A549 (cell line): ENCODE results near the gene ULBP3. TPM values are rescaled to one million over a fixed set of nuclear protein-coding genes. Genes with fewer than 3 reads are reported as not detected.

Experiments used
- ATAC-seq, 2 experiments: fragments of 200-7000 bp in 1 of 2; fragments of >200 bp in 1 of 2; cut with Nextera tagmentation in 1 of 2; cut with Tn5 transposase in 1 of 2; 3 replicates each; pipeline versions ENCODE4 v1.8.0 to v1.9.1; 2018 to 2020; ENCODE audit warnings: mild to moderate bottlenecking in 1 of 2, moderate library complexity in 1 of 2
- CTCF ChIA-PET: fragments of 300-600 bp; sonication (Branson Sonifier 250); formaldehyde crosslinking; extraction: SDS; loops from one replicate; lab custom pipeline; 2021; ENCODE audit warnings: antibody characterized with exemption, inconsistent platforms; lab: Yijun Ruan, JAX
- POLR2A ChIA-PET: fragments of 350-600 bp; formaldehyde crosslinking; extraction: SDS; loops from one replicate; lab custom pipeline; 2021; ENCODE audit warnings: antibody characterized with exemption, inconsistent platforms; lab: Yijun Ruan, JAX
- DNase-seq, 2 experiments: peaks; one replicate each; pipeline versions ENCODE4 v3.0.0 to v3.0.0-alpha.2; 2011 to 2016; ENCODE audit warnings: low read depth in 1 of 2, low spot score in 1 of 2
- FAIRE-seq: peaks from 2 replicates; lab custom pipeline; 2011; peaks lifted over from hg19 to GRCh38; lab: Jason Lieb, UNC
- H3K27ac ChIP-seq, 2 experiments: fragments of >200 bp; sonication (Bioruptor Twin); formaldehyde crosslinking; 3 replicates each; pipeline ENCODE4 v1.5.1; 2016 to 2017
- H3K4me1 ChIP-seq: fragments of >200 bp; sonication (Bioruptor Twin); formaldehyde crosslinking; 3 replicates; pipeline ENCODE4 v1.6.1; 2016
- H3K4me2 ChIP-seq: fragments of >200 bp; sonication (Bioruptor Twin); formaldehyde crosslinking; 3 replicates; pipeline ENCODE4 v1.6.1; 2016
- H3K4me3 ChIP-seq: fragments of >200 bp; sonication (Bioruptor Twin); formaldehyde crosslinking; 3 replicates; pipeline ENCODE4 v1.5.1; 2016
- H3K9me3 ChIP-seq: fragments of >200 bp; sonication (Bioruptor Twin); formaldehyde crosslinking; 3 replicates; pipeline ENCODE4 v1.6.1; 2016
- CBX2 ChIP-seq: fragments of 200-600 bp; sonication (generic); IDR thresholded peaks from 2 replicates; pipeline ENCODE4 v1.6.1; 2016; ENCODE audit warnings: low read depth, mild to moderate bottlenecking, borderline replicate concordance
- CBX8 ChIP-seq: fragments of 200-600 bp; sonication (generic); IDR thresholded peaks from 2 replicates; pipeline ENCODE4 v1.6.1; 2016
- CHD4 ChIP-seq: fragments of 200-600 bp; sonication (generic); IDR thresholded peaks from 2 replicates; pipeline ENCODE4 v1.6.1; 2016; ENCODE audit warnings: antibody characterized with exemption, mild to moderate bottlenecking, borderline replicate concordance
- EHMT2 ChIP-seq: fragments of 200-600 bp; sonication (generic); IDR thresholded peaks from 2 replicates; pipeline ENCODE4 v1.6.1; 2016; ENCODE audit warnings: antibody characterized with exemption, low read depth, mild to moderate bottlenecking, moderate library complexity
- EP300 ChIP-seq, 2 experiments: fragments of >200 bp; sonication (Bioruptor Twin); formaldehyde crosslinking; IDR thresholded peaks; 2 replicates in 1 of 2; 3 replicates in 1 of 2; pipeline ENCODE4 v1.6.1; 2016 to 2017
- FOSL2 ChIP-seq, 2 experiments: fragments of 450-650 bp in 1 of 2; fragments of >200 bp in 1 of 2; sonication (Bioruptor Twin) in 1 of 2; formaldehyde crosslinking; IDR thresholded peaks; 2 replicates each; pipeline versions ENCODE4 v1.5.0 to v1.6.1; 2016 to 2020; ENCODE audit warnings: mild to moderate bottlenecking in 1 of 2, moderate library complexity in 1 of 2
- FOXS1 ChIP-seq: fragments of 250-450 bp; sonication (Bioruptor Pico); IDR thresholded peaks from 2 replicates; pipeline ENCODE4 v1.5.0; 2020; ENCODE audit warnings: mild to moderate bottlenecking, moderate library complexity
- HDAC2 ChIP-seq: fragments of 200-600 bp; sonication (generic); IDR thresholded peaks from 2 replicates; pipeline ENCODE4 v1.6.1; 2016
- HEYL ChIP-seq: fragments of 250-450 bp; sonication (Bioruptor Pico); IDR thresholded peaks from 2 replicates; pipeline ENCODE4 v1.8.0; 2021; ENCODE audit warnings: mild to moderate bottlenecking, moderate library complexity
- JUN ChIP-seq, 2 experiments: fragments of >200 bp; sonication (Bioruptor Twin); formaldehyde crosslinking; IDR thresholded peaks; 2 replicates in 1 of 2; 3 replicates in 1 of 2; pipeline ENCODE4 v1.6.1; 2016 to 2017
- MAFK ChIP-seq: fragments of 450-650 bp; IDR thresholded peaks from 2 replicates; pipeline ENCODE4 v1.6.1; 2014; ENCODE audit not compliant: partially characterized antibody
- MAZ ChIP-seq: fragments of 150-350 bp; IDR thresholded peaks from 2 replicates; pipeline ENCODE4 v1.6.1; 2014; ENCODE audit warnings: antibody characterized with exemption, low read depth, low read length, borderline replicate concordance
- NFE2L2 ChIP-seq: fragments of 150-350 bp; conservative IDR thresholded peaks from 2 replicates; pipeline ENCODE4 v1.6.1; 2014; ENCODE audit warnings: low read length
- NPAS2 ChIP-seq: fragments of 250-450 bp; sonication (Bioruptor Pico); IDR thresholded peaks from 2 replicates; pipeline ENCODE4 v1.8.0; 2022; ENCODE audit warnings: mild to moderate bottlenecking, moderate library complexity, borderline replicate concordance
- NR3C1 ChIP-seq: fragments of >200 bp; sonication (Bioruptor Twin); formaldehyde crosslinking; IDR thresholded peaks from 3 replicates; pipeline ENCODE4 v1.6.1; 2017
- PHF8 ChIP-seq: fragments of 200-600 bp; sonication (generic); IDR thresholded peaks from 2 replicates; pipeline ENCODE4 v1.6.1; 2016; ENCODE audit warnings: low read depth, mild to moderate bottlenecking, antibody characterized with exemption, moderate library complexity, borderline replicate concordance
- POLR2A ChIP-seq: IDR thresholded peaks from 2 replicates; pipeline ENCODE4 v1.6.1; 2012; ENCODE audit warnings: mild to moderate bottlenecking, low read length
- RAD21 ChIP-seq, 2 experiments: fragments of >200 bp in 1 of 2; sonication (Bioruptor Twin) in 1 of 2; formaldehyde crosslinking in 1 of 2; IDR thresholded peaks in 1 of 2; conservative IDR thresholded peaks in 1 of 2; 2 replicates in 1 of 2; 3 replicates in 1 of 2; pipeline ENCODE4 v1.6.1; 2012 to 2018; ENCODE audit warnings: inconsistent platforms in 1 of 2
- RARB ChIP-seq: fragments of 250-450 bp; sonication (Bioruptor Pico); IDR thresholded peaks from 2 replicates; pipeline ENCODE4 v1.8.0; 2021; ENCODE audit warnings: mild to moderate bottlenecking, moderate library complexity
- RFX5 ChIP-seq: fragments of 450-650 bp; IDR thresholded peaks from 2 replicates; pipeline ENCODE4 v1.7.1; 2014; ENCODE audit warnings: antibody characterized with exemption, mild to moderate bottlenecking, moderate library complexity
- RNF2 ChIP-seq: fragments of 200-600 bp; sonication (generic); IDR thresholded peaks from 2 replicates; pipeline ENCODE4 v1.6.1; 2016; ENCODE audit warnings: low read depth, mild to moderate bottlenecking, antibody characterized with exemption, moderate library complexity, borderline replicate concordance
- SREBF2 ChIP-seq: fragments of 450-650 bp; IDR thresholded peaks from 2 replicates; pipeline ENCODE4 v1.6.1; 2014; ENCODE audit warnings: mild to moderate bottlenecking, moderate library complexity
- ZFP36 ChIP-seq: fragments of 450-650 bp; IDR thresholded peaks from 2 replicates; pipeline ENCODE4 v1.6.1; 2014; ENCODE audit warnings: borderline replicate concordance; ENCODE audit not compliant: partially characterized antibody
- ZNF302 ChIP-seq: fragments of 250-450 bp; sonication (Bioruptor Pico); IDR thresholded peaks from 2 replicates; pipeline ENCODE4 v1.9.0; 2021; ENCODE audit warnings: inconsistent platforms, mild to moderate bottlenecking, moderate library complexity
- ZSCAN20 ChIP-seq: fragments of 250-450 bp; sonication (Bioruptor Pico); IDR thresholded peaks from 2 replicates; pipeline ENCODE4 v1.8.0; 2022; ENCODE audit warnings: mild to moderate bottlenecking, moderate library complexity
- WGBS: methylation state at CpG from one replicate; pipeline ENCODE4 v1.1.6; 2017; ENCODE audit errors: missing lambda C conversion rate; 5-methylcytosine and 5-hydroxymethylcytosine counted together
- polyA plus RNA-seq, 4 experiments: library from polyadenylated mRNA; depleted of rRNA in 3 of 4; stranded (reverse); fragments of >200 nt; fragmentation: RNase III in 1 of 4; extraction: RNeasy Plus Mini Kit Qiagen cat#74134 plus additional on column Dnase treatment in 1 of 4; gene quantifications; 2 replicates in 3 of 4; 3 replicates in 1 of 4; pipeline ENCODE4 v1.2.3, GENCODE V29; 2011 to 2017
- TF ChIP-seq, protein P1 (sequence below): fragments of >200 bp; sonication (Bioruptor Twin); formaldehyde crosslinking; IDR thresholded peaks from 3 replicates; pipeline ENCODE4 v1.6.1; 2016
- TF ChIP-seq, protein P2 (sequence below): IDR thresholded peaks from 2 replicates; pipeline ENCODE4 v1.6.1; 2012
- TF ChIP-seq, protein P3 (sequence below): fragments of 450-650 bp; IDR thresholded peaks from 2 replicates; pipeline ENCODE4 v1.6.1; 2014; ENCODE audit warnings: antibody characterized with exemption
- TF ChIP-seq, protein P4 (sequence below): IDR thresholded peaks from 2 replicates; pipeline ENCODE4 v1.6.1; 2012; ENCODE audit warnings: low read depth, borderline replicate concordance

ULBP3 gene
- polyA plus RNA-seq, 2 of the 4 experiments (the other 2 are of a cell fraction): 2.7 to 3.4 TPM

DNA sequence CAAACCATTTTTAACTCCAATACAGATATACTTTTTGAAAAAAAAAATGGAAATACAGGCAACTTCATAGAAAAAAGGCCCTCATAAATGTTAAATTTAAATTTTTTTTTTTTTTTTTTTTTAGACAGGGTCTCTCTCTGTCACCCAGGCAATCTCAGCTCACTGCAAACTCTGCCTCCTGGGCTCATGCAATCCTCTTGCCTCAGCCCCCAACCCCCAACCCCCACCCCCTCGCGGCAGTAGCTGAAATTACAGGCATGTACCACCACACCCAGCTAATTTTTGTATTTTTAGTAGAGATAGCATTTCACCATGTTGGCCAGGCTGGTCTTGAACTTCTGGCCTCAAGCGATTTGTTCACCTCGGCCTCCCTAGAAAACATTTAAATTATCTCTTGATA, 12.8 kb upstream of the ULBP3 start (continued):
- TF ChIP-seq, protein P1, sequence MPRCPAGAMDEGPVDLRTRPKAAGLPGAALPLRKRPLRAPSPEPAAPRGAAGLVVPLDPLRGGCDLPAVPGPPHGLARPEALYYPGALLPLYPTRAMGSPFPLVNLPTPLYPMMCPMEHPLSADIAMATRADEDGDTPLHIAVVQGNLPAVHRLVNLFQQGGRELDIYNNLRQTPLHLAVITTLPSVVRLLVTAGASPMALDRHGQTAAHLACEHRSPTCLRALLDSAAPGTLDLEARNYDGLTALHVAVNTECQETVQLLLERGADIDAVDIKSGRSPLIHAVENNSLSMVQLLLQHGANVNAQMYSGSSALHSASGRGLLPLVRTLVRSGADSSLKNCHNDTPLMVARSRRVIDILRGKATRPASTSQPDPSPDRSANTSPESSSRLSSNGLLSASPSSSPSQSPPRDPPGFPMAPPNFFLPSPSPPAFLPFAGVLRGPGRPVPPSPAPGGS: no peak
- TF ChIP-seq SREBF2 (no peak), RARB (CRISPR knock-in tag) (no peak)
- TF ChIP-seq, all 56 proteins: peak for 0

DNA sequence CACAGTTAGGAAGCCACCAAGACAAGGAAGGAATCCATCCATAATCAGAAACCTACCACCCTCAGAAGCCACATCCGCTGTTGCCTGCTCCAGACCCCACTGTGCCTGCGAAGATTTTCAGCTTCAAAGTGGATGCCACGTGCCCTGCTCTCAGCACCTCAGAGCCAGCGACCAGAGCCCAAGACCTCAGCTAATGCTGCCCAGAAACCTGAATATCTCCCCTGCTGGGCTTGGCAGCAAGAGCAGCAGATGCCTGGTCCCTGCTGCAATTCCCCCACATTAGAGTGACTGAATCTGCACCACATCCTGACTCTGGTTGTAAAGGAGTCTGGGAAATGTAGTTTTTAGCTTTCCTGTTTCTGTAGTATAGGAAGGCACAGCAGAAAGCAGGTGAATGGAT, 10.7 kb upstream of the ULBP3 start:
- WGBS: no CpG with 5 or more reads among the region's 4 CpGs
- no peak overlapping the region for H3K27ac ChIP-seq
- TF ChIP-seq RFX5 (no peak), HEYL (CRISPR knock-in tag) (no peak), MAZ (no peak), POLR2A (no peak), EHMT2 (no peak), ZNF302 (CRISPR knock-in tag) (no peak), PHF8 (no peak), CBX2 (no peak), MAFK (no peak), CHD4 (no peak), RNF2 (no peak), JUN (IDR thresholded peaks at IDR 0.05) (no peak), FOXS1 (CRISPR knock-in tag) (no peak), EP300 (IDR thresholded peaks at IDR 0.05) (no peak)
- TF ChIP-seq, protein P2, sequence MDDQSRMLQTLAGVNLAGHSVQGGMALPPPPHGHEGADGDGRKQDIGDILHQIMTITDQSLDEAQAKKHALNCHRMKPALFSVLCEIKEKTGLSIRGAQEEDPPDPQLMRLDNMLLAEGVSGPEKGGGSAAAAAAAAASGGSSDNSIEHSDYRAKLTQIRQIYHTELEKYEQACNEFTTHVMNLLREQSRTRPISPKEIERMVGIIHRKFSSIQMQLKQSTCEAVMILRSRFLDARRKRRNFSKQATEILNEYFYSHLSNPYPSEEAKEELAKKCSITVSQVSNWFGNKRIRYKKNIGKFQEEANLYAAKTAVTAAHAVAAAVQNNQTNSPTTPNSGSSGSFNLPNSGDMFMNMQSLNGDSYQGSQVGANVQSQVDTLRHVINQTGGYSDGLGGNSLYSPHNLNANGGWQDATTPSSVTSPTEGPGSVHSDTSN: no peak
- TF ChIP-seq, protein P3, sequence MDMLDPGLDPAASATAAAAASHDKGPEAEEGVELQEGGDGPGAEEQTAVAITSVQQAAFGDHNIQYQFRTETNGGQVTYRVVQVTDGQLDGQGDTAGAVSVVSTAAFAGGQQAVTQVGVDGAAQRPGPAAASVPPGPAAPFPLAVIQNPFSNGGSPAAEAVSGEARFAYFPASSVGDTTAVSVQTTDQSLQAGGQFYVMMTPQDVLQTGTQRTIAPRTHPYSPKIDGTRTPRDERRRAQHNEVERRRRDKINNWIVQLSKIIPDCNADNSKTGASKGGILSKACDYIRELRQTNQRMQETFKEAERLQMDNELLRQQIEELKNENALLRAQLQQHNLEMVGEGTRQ: no peak
- TF ChIP-seq, all 56 proteins: peak for 0
- H3K9me3 ChIP-seq: no peaks in the 10 kb centered on the region
- H3K4me2 ChIP-seq: no peak overlapping the region
- ChIA-PET POLR2A (no interaction called here), CTCF (interaction anchor here (0.6 to 3.7 kb wide), 23 partner anchors 9 to 751 kb away, joined by 3 to 39 read pairs (median 4); partner anchors contain the start of gene ULBP3)
- peaks cover 7% of the 10 kb centered on the region; the same call in 1 of the 3 replicates for H3K4me1 ChIP-seq
- FAIRE-seq: no peak
- peak; percentile 27 to 55; a peak in 3 of 6 replicates for ATAC-seq
- DNase-seq: no peak
- no peak overlapping the region for H3K4me3 ChIP-seq

DNA sequence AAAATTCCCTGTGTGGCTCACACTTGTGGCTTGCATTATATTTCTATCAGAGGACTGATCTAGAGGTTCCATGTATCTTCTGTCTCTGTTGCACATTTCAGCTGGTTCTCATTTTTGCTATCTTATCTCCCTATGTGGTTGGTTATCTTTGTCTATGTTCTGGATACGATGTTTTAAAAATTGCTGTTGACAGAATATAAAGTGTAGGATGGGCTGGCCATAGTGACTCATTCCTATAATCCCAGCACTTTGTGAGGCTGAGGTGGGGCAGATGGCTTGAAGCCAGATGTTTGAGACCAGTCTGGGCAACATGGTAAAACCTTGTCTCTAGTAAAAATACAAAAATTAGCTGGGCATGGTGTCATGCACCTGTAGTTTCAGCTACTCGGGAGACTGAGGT, 9.9 kb upstream of the ULBP3 start:
- 30% methylated on average over 2 of the region's 2 CpGs for WGBS
- FAIRE-seq (no peak), DNase-seq (no peak), ATAC-seq (no peak)
- TF ChIP-seq CBX8 (no peak), EP300 (IDR thresholded peaks at IDR 0.05) (no peak), NPAS2 (CRISPR knock-in tag) (no peak), HDAC2 (no peak), NR3C1 (no peak), CHD4 (no peak), JUN (IDR thresholded peaks at IDR 0.05) (no peak), ZFP36 (no peak), RAD21 (conservative IDR thresholded peaks at IDR 0.05 in 1 of 2, IDR thresholded peaks at IDR 0.05 in 1 of 2) (no peak), FOSL2 (IDR thresholded peaks at IDR 0.05) (no peak), FOSL2 (CRISPR knock-in tag; IDR thresholded peaks at IDR 0.05) (no peak), ZSCAN20 (no peak), NFE2L2 (no peak), CBX2 (no peak), EHMT2 (no peak)
- TF ChIP-seq, protein P4, sequence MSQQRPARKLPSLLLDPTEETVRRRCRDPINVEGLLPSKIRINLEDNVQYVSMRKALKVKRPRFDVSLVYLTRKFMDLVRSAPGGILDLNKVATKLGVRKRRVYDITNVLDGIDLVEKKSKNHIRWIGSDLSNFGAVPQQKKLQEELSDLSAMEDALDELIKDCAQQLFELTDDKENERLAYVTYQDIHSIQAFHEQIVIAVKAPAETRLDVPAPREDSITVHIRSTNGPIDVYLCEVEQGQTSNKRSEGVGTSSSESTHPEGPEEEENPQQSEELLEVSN: no peak
- no peaks in the 10 kb centered on the region for H3K9me3 ChIP-seq
- H3K4me2 ChIP-seq: no peak overlapping the region
- POLR2A ChIA-PET: no interaction called here
- CTCF ChIA-PET: interaction anchor here (0.9 to 3.7 kb wide), 7 partner anchors 8 to 738 kb away, joined by 3 to 39 read pairs (median 19); partner anchors contain the start of gene ULBP3
- no peak overlapping the region for H3K27ac ChIP-seq
- no peak overlapping the region for H3K4me3 ChIP-seq
- H3K4me1 ChIP-seq: peaks cover 7% of the 10 kb centered on the region; the same call in 1 of the 3 replicates
